Measurements from ENCODE around the gene FOXJ3.

- TF ChIP-seq, protein P1, sequence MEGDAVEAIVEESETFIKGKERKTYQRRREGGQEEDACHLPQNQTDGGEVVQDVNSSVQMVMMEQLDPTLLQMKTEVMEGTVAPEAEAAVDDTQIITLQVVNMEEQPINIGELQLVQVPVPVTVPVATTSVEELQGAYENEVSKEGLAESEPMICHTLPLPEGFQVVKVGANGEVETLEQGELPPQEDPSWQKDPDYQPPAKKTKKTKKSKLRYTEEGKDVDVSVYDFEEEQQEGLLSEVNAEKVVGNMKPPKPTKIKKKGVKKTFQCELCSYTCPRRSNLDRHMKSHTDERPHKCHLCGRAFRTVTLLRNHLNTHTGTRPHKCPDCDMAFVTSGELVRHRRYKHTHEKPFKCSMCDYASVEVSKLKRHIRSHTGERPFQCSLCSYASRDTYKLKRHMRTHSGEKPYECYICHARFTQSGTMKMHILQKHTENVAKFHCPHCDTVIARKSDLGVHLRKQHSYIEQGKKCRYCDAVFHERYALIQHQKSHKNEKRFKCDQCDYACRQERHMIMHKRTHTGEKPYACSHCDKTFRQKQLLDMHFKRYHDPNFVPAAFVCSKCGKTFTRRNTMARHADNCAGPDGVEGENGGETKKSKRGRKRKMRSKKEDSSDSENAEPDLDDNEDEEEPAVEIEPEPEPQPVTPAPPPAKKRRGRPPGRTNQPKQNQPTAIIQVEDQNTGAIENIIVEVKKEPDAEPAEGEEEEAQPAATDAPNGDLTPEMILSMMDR (IDR thresholded peaks at IDR 0.05 in 8 of 11, conservative IDR thresholded peaks at IDR 0.05 in 3 of 11) = no peak
- no peak for TF ChIP-seq POLR2A (IDR thresholded peaks at IDR 0.05)
Observed at GRCh38 chr1:42358791-42359190, 23.8 kb upstream of the FOXJ3 start.

Measured in spleen (tissue), 7 donors.